Suppressor macrophage (primary cell): ENCODE data around the gene CNKSR2.
A peak's percentile ranks its signal among the peaks of the same experiment; 100 is the strongest.

Experiments
- DNase-seq, 4 experiments: peaks; one replicate each; pipeline ENCODE4 v3.0.0-alpha.2; 2020 to 2022

The CNKSR2 gene

DNA sequence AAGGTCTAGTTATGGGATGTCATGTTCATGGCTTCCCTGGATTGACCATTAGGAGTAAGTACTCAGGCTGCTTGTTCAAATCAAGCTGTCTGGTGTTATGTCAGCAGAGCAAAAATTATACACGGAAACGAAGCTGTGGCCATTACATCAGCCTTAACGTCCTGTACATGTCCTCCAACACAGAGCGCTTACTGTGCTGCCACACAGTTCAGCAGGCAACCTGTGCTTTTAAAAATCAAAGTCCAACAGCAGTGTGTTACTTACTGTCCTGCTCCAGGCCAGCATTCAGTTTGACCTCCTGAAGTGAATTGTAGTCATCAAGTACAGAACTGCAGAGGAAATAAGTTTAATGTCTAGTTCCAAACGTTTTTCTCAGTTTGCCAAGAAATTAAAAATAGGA is 237.9 kb downstream of the CNKSR2 start:
- no peak for DNase-seq

DNA sequence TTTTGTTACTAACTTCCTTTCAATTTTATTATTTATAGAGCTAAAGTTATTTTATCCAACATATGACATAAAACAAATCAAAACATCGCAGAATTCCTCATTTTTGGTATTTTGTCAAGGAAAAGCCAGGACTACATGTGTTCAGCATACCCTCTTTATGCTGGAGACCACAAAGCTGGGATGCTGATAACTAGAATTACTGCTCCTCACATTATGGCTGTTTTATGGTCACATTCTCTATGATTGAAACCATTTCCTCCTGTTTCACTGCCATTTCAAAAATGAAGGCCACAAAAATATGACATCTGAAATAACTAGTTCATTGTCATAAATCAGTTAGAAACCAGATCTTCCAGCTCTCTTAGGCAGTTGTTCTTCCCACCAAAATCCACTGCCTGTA is 242.2 kb downstream of the CNKSR2 start:
- DNase-seq: no peak

DNA sequence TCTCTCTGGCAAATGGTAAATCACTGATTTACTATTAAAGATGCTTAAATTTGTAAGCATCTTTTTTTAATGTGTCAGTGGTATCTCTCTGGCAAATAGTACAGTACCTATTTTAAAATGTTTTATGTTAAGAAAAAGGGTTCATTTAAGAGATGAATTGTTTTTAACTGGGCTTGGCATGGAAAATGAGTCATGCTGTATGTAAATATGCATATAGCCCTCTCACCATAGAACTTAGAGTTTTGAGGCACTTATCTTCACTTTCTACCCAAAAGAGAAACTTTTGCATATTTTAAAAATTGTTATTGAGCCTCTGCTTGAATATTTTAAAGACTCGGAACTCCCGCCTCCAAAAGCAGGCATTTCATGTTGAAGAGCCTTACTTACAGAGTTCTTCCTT is 246.0 kb downstream of the CNKSR2 start:
- DNase-seq: no peak

DNA sequence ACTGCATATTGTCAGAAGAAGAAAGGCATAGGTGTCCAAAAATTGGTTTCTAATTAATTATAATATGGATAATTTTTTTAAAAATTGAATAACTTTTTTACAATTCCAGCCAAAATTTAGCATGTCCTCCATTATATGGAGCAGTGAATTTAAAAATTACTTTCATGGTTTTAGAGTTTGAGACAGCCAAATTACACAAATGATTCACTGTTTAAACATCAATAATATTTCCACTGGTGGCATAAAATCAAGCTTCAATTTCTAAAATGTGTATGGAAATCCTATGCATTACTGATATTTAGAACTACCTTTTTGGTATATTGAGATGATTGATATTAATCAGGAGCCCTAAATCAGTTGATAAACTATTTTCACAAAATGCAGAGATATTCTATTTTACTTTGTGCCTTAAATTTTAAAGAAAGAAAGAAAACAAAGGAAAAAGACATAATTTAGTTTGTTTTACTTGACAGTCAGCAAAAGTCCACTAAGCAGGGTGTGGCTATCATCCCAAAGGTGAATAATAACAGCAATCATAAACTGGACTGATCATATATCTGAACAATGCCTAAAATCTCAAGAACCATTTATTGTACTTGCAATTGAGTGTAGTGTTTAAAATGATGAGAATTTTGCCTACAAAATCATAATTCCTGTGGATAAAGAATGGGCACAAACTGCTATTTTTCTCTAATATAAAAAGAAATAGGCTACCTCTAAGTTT is 249.7 kb downstream of the CNKSR2 start:
- DNase-seq: no peak

DNA sequence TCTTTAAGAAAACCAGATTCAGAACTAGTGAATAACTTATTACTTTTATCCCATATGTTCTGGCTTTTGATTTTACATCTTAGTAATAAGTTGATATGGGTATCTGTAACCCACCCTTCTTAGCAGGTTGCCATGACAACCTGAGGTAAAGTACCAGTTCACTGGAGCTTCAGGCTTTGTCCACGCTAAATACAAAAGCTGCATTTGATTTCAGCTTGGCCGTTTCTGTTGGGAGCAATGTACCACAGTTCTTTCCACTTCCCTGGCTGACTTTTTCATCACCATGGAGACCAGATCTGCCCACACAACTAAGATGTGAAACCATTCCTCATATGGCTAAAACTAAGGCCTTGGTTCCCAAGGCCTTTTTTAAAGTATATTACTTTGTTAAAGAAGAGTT is 257.8 kb downstream of the CNKSR2 start:
- DNase-seq: peak in 3 of 4 experiments; percentile 10 to 21 (median 21)

DNA sequence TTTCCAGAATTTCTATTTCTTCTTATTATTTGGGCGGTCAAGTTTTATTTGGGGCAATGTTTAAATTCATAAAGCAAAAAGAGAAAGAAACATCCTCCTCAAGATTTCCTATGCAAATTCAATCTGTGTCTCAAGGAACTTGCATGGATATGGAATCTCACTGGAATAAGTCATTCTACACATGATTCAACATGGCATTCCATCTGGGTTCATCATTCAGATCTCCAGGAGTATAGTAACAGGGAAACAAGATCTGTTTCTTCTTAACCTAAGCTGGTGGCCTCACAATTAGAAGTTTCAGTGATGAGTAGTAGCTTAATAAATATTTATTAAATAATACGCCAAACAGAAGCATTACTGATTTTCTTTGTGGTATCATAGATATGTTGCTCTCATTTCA is 264.1 kb downstream of the CNKSR2 start:
- no peak for DNase-seq

DNA sequence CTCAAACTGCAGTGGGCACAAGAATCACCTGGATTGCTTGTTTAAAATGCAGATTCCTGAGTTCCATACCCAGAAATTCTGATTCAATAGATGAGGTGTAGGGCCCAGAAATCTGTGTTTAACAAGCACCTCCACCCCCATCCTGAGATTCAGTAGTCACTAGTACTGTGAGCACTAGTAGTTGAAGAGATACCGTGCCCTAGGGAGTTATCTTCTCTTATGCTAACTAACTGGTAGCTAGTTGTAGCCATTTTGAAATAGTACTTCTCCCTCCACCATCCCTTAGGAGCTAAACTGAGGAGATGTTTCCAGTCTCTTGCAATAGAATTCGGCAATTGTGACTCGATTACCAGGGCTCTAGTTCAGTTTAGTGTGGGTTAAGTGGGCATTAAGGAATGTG is 265.6 kb downstream of the CNKSR2 start:
- DNase-seq: no peak

DNA sequence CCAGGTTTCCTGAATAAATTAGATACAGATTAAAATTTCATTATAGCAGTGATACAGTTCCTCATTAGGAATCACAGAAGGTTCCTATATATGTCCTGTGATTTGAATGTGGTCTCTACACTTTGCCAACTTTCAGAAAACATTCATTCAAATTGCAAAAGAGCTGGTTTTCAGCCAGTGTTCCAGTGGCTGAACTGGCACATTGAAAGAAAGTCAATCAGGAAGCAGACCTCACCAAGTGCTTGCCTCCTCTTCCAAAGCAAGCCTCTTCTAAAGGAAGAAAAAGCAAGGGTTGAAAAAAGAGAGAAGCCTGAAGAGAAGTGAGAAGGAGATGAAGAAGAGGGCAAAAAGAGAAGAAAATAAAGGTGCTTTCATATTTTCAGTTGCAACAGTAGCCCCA is 271.2 kb downstream of the CNKSR2 start:
- DNase-seq: no peak

DNA sequence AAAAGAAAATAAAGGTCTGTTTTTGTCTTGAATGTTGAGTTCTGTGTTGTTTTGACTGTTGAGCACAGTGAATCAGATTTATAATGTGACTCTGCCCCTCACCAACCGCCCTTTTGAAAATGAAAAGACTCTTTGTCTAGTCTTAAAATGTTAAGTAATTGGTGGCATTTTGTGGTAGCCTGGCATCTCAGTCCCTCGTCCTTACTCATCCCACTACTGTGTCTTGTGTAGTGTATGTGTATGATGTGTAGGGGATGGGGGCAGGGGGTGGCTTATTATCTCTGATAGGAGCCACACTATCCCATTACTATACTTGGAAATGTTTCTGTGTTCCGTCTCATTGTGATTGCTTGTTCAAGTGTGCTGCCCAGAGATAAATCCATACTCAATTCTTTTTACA is 271.7 kb downstream of the CNKSR2 start:
- DNase-seq: no peak

DNA sequence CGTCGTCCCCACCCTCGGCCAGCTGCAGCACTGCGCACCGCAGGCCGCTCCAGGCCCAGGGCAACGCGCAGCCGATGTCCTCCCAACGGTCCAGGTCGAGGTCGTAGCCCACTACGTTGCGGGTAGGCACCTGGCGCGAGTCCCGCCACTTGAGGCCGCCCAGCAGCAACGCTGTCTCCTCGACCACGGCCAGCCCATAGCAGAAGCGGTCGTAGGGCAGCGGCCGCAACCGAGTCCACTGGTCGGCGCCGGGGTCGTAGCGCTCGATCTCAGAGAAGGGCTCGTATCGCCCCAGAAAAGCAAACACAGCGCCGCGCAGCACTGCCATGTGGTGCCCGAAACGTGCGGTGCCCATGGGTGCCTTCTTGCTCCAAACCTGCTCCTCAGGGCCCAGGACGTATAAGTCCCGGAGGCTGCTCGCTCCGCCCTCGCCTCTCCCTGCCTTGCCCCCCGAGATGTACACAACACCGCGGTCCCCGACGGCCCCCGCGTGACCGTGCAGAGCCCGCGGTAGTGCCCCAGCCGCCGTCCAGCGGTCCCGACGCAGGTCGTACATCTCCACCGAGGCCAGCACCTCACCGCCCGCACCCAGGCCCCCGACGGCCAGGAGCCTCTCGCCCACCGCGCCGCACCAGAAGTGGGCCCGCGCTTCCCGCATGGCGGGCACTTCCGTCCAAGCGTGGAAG is 281.8 kb downstream of the CNKSR2 start:
- DNase-seq: no peak

DNA sequence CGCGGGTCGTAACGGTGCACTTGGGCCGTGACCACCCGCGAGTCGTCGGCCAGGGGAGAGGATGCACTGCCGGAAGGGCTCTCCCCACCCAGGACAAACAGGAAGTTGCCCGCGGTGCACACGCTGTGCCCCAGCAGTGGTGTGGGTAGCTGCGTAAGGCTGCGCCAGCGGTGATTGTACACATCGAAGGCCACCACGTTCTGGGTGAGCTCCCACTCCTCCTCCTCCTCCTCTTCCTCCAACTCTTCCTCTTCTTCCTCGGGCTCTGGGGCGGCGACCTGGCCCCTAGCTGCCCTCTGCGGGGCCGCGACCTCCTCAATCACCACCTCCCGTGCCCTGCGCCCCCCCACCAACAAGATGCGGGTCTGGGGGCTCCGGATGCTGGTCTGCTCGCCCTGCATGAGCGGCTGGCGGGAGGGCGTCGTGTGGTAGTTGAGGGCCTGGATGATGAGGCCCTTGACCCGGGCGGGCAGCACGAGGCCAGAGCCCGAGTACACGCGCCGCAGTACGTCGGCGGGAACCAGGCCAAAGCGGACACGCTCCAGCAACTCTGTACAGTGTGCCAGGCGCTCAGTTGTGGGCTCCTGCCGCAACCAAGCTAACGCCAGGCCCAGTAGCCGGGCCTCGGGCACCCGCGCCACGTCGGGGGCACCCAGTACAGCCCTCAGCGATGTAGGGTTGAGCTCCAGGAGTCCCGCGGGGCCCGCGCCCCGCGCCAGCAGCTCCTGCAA is 282.5 kb downstream of the CNKSR2 start:
- DNase-seq: peak in 1 of 4 experiments; percentile 8

DNA sequence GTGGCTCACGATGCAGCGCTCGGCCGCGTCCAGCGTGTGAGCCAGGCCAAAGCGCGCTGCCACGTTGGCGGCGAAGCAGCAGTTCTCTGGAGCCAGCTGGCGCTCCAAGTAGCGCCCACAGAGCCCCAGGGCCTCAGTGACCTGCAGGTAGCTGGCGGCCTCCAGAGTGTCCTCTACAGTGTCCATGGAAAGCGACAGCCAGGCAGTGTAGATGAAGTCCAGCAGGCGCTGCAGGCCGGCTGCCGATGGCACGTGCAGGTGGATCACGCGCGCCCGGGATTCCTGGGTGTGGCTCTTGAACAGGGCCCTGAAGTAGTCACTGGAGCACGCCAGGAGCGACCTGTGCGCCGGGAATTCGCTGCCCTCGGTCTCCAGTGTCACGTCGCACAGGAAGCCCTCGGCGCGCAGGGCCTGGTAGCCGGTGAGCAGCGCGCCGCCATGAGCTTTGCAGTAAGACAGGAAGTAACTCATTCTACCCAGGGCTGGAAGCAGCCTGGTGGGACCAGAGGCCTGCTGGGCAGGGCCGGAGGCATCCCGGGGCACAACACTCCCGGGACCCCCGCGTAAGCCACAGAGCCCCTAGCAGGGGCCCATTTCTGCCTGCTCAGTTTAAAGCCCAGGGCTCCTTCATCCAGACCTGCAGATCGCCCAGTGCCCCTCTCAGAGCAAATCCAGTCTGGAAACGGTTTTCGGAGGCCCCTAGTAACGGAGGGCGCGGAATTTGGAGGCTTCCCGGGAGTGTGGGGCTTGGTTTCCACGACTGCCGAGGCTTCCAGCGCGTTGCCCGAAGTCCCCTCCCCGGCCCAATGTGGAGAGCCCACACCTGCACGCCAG is 283.3 kb downstream of the CNKSR2 start:
- no peak for DNase-seq

DNA sequence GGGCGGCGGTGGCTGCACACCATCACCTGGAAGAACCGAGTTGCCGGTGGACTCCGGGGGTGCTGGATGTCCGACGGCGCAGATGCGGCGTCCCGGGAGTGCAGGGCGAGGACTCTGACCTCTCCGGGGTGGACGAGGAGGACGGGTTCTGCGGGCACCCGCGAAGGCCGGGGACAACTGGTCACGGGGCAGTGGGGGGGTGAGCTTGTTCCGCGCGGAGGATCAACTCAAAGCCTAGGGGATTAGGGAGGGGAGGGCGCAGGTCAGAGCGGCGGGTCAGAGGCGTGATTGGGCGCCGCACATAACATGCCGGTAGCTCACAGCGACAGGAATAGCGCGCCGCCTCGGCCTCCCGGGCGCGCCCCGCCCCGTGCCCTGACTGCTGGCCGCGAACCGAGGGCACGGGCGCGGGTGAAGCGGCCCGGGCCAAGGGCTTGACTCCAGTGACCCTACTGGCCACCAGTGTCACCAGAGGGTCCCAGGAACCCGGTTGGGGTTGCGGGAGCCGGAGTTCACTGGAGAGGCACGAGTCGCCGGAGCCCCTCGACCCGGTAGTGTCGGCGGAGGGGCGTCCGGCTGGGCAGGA is 284.0 kb downstream of the CNKSR2 start, which contains the start of gene KLHL34:
TSS of gene KLHL34 (minus strand) at position 179 of the 586 bp plus-strand sequence. CDS start 542 bp downstream, outside the sequence.
- DNase-seq: no peak

DNA sequence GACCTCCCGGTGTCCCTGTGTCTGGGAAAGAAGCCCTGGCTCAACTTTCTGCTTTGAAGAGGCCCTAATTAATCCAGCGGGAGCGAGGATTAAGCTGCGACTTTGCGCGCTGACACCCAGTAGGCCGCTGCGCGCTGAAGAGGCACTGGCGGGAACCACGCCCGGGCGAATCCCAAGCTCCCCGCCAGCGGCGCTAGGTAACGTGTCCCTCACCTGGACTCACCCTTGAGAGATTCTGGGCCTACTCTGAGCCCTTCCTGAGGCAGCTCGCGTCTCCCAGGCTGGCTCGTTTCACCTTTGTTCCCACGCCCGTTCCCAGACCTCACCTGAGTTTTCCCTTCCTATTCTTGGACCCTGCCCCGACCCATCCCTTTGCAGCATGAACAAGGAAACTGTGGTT is 284.5 kb downstream of the CNKSR2 start:
- DNase-seq: no peak

DNA sequence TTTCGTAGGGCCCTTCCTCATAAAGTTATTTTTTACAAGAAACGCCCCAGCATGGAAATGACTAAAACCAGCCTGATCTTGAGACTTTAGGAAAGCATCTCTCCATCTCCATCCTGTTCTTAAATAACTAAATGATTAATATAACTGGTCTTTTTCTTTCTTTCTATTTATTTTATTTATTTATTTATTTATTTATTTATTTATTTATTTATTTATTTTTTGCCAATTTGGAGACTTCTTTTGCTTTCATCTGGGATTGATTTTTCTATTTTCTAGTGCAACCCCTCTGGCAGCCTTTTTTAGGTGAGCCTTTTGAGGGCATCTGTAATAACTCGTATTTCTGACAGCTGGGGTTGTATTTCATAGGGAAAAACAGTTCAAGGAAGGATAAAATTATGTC is 285.1 kb downstream of the CNKSR2 start:
- no peak for DNase-seq

DNA sequence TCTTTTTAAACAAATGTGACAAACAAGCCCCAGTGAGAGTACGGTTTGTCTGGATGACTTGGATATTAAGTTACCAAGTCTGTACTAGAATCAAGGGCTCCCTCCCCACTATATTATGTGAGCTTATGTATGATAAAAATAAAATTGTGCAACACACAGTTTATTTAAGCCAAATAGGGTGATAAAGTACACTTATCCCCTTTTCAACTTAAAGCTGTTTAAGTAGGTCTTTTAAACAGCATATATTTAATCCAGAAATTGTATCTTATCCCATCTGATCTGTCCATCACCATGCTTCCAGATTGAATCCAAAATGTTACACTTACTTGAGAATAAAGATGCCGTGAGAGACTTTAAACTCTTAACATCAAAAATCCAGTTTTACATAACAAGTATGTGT is 285.9 kb downstream of the CNKSR2 start:
- DNase-seq: no peak

DNA sequence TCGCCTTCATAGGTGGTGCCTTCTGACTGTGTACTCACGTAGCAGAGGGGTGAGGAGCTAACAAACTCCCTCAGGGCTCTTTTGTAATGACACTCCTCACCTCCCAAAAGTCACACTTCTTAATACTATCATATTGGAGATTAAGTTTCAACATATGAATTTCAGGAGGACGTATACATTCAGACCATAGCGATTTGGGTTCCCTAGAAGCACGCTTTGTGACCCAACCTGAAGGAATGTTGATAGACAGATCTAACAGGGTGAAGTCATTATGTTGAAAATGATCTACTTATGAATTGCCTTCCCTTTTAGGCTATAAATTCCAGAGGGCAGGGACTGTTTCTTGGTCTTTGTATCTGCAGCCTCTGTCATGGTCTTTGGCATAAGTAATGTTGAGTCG is 287.1 kb downstream of the CNKSR2 start:
- DNase-seq: no peak

DNA sequence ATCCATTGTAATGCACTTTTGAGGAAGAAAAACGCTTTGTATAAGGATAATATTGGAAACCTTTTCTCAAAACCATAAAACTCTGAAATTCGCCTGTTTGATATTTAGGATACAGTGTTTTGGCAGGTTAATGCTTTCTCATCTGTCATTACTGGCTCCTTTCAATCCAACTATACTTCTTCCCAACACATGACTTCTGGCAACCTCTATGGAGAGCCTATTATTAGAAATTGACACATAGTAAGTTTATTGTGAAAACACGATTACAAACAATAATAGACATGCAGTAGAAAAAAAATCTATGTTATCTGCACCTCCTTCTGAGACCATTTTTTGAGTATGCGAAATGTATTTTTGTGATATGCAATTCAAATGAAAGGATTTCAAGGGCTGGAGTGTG is 288.5 kb downstream of the CNKSR2 start:
- DNase-seq: no peak

DNA sequence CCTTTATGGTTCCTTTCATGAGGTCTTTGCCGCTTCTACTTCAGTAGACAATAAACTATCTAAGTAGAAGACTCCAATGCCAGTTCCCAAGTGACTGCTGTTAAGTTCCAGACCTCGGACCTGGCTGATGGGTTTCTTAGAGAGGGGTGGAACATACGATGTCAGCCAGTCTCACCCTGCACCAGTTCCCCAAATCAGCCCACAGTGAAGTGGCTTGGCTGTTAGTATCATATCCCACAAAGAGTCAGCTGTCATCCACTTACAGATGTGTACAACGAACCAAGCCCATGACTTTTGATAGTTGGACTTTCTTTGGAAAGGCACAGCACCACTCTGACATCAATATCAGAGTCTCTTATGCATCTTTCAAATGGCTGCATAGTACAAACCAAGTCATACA is 292.0 kb downstream of the CNKSR2 start:
- DNase-seq: no peak

DNA sequence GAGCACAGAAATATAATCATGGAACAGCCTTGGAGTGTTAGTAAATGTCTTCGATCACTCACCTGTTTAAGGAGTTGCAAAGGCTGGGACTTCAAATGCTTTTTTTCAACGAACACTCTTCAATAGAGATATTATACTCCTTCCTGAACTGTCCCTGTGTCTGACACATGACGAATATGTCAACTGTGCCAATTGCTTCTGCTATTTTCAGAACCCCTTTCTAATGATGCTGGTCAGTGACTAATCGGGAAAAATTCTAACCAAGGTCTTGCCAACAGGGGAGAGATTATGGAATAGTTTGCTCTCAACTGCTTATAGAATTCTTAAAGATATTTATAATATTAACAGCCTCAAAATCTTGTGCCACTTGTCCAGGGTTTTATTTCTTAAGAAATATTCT is 292.5 kb downstream of the CNKSR2 start:
- no peak for DNase-seq

DNA sequence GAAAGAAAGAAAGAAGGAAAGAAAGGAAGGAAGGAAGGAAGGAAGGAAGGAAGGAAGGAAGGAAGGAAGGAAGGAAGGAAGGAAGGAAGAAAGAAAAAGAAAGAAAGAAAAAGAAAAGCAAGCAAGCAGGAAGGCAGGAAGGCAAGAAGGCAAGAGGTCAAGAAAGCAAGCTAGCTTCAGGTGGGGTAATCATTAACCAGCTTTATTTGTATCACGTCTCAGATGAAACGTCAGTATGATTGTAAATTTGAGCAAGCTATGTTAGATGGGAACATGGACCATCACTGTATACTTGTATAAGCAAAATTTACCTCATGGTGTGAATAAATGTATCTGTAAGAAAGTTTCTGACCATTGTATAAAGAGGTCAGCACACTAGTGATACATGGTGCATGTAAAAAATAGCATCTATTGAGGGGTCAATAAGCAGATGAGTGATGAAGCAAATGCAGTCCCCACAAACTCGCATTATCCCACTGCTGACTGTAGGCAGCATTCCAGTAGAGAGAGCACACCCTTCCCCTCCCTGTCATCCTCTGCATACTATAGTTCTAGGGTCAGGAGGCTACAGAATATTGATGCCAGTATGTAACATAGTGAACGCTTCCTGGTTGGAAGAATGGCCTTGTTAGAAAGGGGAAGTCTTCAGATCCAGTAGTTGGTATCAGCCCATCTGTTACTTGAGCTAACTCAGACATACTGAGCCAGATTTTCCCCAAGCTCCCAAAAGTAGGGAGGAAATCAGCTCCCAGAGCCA is 300.4 kb downstream of the CNKSR2 start:
- DNase-seq: no peak

DNA sequence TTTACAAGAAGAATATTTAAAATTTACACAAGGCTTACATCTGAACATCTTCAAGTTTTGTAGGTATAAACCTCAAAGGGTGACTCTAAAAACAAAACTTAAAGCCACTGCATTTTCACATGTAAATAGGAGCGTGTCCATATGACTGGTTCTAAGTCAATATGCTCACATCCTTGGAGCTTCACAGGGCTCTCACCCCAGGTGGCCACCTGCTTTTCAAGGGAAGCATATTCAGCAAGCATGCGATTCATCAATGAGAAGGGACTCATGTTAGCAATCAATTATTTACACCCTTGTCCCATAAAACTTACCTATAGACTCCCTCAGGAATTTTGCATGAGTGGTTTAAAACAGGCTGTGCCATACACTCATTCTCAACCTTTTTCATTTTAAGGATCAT is 301.7 kb downstream of the CNKSR2 start:
- DNase-seq: no peak
